Ascending aorta (tissue), 2 donors: Measurements from ENCODE around the gene NR1I3. TPM values are rescaled to one million over a fixed set of nuclear protein-coding genes. Genes with fewer than 3 reads are reported as not detected.

ENCODE experiments used
- DNase-seq, 2 donors: peaks; one replicate each; pipeline ENCODE4 v3.0.0-alpha.2; 2019; ENCODE audit warnings: low spot score in 2 of 2
- H3K27ac ChIP-seq, 2 donors: fragments of 200-600 bp; sonication (generic); one replicate each; pipeline ENCODE4 v1.5.1; 2016 to 2017; ENCODE audit warnings: mild to moderate bottlenecking in 1 of 2
- H3K27me3 ChIP-seq: fragments of 200-600 bp; sonication (generic); one replicate; pipeline ENCODE4 v1.5.1; 2017
- H3K36me3 ChIP-seq, 2 donors: fragments of 200-600 bp; sonication (generic); one replicate each; pipeline ENCODE4 v1.5.1; 2016
- H3K4me1 ChIP-seq, 2 donors: fragments of 200-600 bp; sonication (generic); one replicate each; pipeline ENCODE4 v1.5.1; 2016 to 2017; ENCODE audit warnings: mild to moderate bottlenecking in 1 of 2
- H3K4me3 ChIP-seq, 2 donors: fragments of 200-600 bp; sonication (generic); one replicate each; pipeline ENCODE4 v1.5.1; 2016 to 2017; ENCODE audit warnings: mild to moderate bottlenecking in 1 of 2
- H3K9me3 ChIP-seq, 2 donors: fragments of 200-600 bp; sonication (generic); one replicate each; pipeline ENCODE4 v1.5.1; 2016
- intact Hi-C: fragments of 100-400 bp; cut with DNase I; formaldehyde crosslinking; loops from one replicate; pipeline ENCODE4 v1.15.1; 2023
- total RNA-seq: library from RNA; depleted of rRNA; stranded (reverse); fragments of >200 nt; gene quantifications from one replicate; pipeline ENCODE4 v1.1.0, GENCODE V29; 2016
- TF ChIP-seq, protein P1 (sequence below), 3 experiments: fragments of 200-600 bp in 2 of 3; fragments of 450-650 bp in 1 of 3; sonication (generic) in 2 of 3; IDR thresholded peaks; one replicate each; pipeline ENCODE4 v1.5.1; 2016 to 2019; ENCODE audit warnings: antibody characterized with exemption in 3 of 3, mild to moderate bottlenecking in 1 of 3, moderate library complexity in 1 of 3

NR1I3 gene
- total RNA-seq, 1 donor from 2014 or later = 0.21 TPM

DNA sequence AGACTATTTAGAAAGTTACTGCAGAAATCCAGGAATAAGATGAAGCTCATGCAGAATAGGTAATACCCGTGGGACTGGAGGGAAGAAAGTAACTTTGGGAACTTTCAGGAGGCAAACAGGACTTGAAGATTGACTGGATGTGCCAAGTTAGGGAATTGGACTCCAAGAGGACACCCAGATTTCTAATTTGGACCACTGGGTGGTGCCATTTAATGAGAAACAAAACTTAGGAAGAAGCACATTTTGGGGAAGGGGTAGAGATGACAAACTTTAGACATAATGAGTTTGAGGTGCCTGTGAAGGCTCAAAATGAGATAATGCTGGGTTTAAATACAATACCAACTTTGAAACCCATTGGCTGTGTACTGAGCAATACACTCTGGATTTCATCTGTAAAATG, 57.4 kb downstream of the NR1I3 start:
- TF ChIP-seq, protein P1, sequence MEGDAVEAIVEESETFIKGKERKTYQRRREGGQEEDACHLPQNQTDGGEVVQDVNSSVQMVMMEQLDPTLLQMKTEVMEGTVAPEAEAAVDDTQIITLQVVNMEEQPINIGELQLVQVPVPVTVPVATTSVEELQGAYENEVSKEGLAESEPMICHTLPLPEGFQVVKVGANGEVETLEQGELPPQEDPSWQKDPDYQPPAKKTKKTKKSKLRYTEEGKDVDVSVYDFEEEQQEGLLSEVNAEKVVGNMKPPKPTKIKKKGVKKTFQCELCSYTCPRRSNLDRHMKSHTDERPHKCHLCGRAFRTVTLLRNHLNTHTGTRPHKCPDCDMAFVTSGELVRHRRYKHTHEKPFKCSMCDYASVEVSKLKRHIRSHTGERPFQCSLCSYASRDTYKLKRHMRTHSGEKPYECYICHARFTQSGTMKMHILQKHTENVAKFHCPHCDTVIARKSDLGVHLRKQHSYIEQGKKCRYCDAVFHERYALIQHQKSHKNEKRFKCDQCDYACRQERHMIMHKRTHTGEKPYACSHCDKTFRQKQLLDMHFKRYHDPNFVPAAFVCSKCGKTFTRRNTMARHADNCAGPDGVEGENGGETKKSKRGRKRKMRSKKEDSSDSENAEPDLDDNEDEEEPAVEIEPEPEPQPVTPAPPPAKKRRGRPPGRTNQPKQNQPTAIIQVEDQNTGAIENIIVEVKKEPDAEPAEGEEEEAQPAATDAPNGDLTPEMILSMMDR (IDR thresholded peaks at IDR 0.05) = no peak
- DNase-seq = no peak
- intact Hi-C loops = no loop called here

DNA sequence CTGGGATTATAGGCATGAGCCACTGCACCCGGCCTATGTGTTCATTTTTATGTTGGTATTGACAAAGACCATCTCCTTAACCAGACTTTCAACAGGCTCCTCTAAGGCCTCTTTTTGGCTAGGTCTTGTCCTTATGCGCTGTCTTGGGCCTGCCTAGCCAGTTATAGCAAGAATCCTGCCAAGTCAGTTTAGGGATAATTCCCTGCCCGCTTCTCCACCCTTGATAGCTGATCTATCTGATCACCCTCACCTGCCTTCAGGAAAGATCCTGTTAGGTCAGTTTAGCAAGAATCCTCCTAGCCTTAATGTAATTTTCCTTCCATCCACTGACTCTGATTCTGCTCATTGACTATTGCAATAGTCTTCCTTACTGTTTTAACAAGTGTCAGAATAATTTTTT, 58.3 kb downstream of the NR1I3 start:
- H3K27me3 ChIP-seq = no peaks in the 10 kb centered on the region
- H3K27ac ChIP-seq = no peak overlapping the region
- DNase-seq = no peak
- peaks cover 0 to 13% of the 10 kb centered on the region in 2 donors for H3K4me1 ChIP-seq
- peaks cover 4 to 9% of the 10 kb centered on the region in 2 donors for H3K36me3 ChIP-seq
- H3K9me3 ChIP-seq = no peaks in the 10 kb centered on the region
- H3K4me3 ChIP-seq = no peak overlapping the region
- intact Hi-C loops = no loop called here
- TF ChIP-seq, protein P1 (IDR thresholded peaks at IDR 0.05) = no peak

More for the DNA sequence above, 57.4 kb downstream of the NR1I3 start:
- H3K4me3 ChIP-seq = no peak overlapping the region
- H3K36me3 ChIP-seq = no peaks in the 10 kb centered on the region
- H3K27me3 ChIP-seq = no peaks in the 10 kb centered on the region
- H3K27ac ChIP-seq = no peak overlapping the region
- H3K4me1 ChIP-seq = peaks cover 0 to 13% of the 10 kb centered on the region in 2 donors
- H3K9me3 ChIP-seq = no peaks in the 10 kb centered on the region

Other genes with a start within 250 kb of the NR1I3 start
- 19.9 TPM for gene F11R, start 217.1 kb downstream of the NR1I3 start, total RNA-seq
- not detected for gene TSTD1, start 199.2 kb downstream of the NR1I3 start, total RNA-seq
- gene USF1, start 192.2 kb downstream of the NR1I3 start, total RNA-seq = 68.5 TPM
- gene ARHGAP30, start 168.3 kb downstream of the NR1I3 start, total RNA-seq = 14.7 TPM
- not detected for gene NECTIN4, start 148.6 kb downstream of the NR1I3 start, total RNA-seq
- gene KLHDC9, start 139.8 kb downstream of the NR1I3 start, total RNA-seq = 0.32 TPM
- 16.3 TPM for gene PFDN2, start 120.2 kb downstream of the NR1I3 start, total RNA-seq
- 44.9 TPM for gene NIT1, start 120.1 kb downstream of the NR1I3 start, total RNA-seq
- gene DEDD, start 105.5 kb downstream of the NR1I3 start, total RNA-seq = 27.8 TPM
- gene UFC1, start 84.2 kb downstream of the NR1I3 start, total RNA-seq = 3.3 TPM
- gene USP21, start 78.7 kb downstream of the NR1I3 start, total RNA-seq = 31.9 TPM
- 4.8 TPM for gene PPOX, start 71.8 kb downstream of the NR1I3 start, total RNA-seq
- gene B4GALT3, start 60.7 kb downstream of the NR1I3 start, total RNA-seq = 26.9 TPM
- 109 TPM for gene ADAMTS4, start 39.1 kb downstream of the NR1I3 start, total RNA-seq
- 107 TPM for gene NDUFS2, start 35.8 kb downstream of the NR1I3 start, total RNA-seq
- 69.9 TPM for gene FCER1G, start 22.9 kb downstream of the NR1I3 start, total RNA-seq
- 161 TPM for gene APOA2, start 14.6 kb downstream of the NR1I3 start, total RNA-seq
- gene TOMM40L, start 12.1 kb downstream of the NR1I3 start, total RNA-seq = 26.6 TPM
- gene PCP4L1, start 20.5 kb upstream of the NR1I3 start, total RNA-seq = not detected
- gene MPZ, start 71.8 kb upstream of the NR1I3 start, total RNA-seq = 2.4 TPM
- 23.2 TPM for gene SDHC, start 76.2 kb upstream of the NR1I3 start, total RNA-seq
- not detected for gene CFAP126, start 129.7 kb upstream of the NR1I3 start, total RNA-seq